A673 (cell line): ENCODE data around the gene CDK4. TPM values are rescaled to one million over a fixed set of nuclear protein-coding genes. Genes with fewer than 3 reads are reported as not detected.

Experiments used
- BruUV-seq: library from RNA; stranded (reverse); fragments of 400-500 nt; replicated peaks from 2 replicates; lab custom pipeline; 2021; lab: Mats Ljungman, UMichigan
- CTCF ChIA-PET: fragments of 300-600 bp; sonication (Branson Sonifier 250); formaldehyde crosslinking; loops from one replicate; lab custom pipeline; 2022; ENCODE audit warnings: antibody characterized with exemption; lab: Charles Lee
- POLR2A ChIA-PET: fragments of 300-600 bp; sonication (Branson Sonifier 250); formaldehyde crosslinking; loops from one replicate; lab custom pipeline; 2022; ENCODE audit warnings: antibody characterized with exemption; ENCODE audit not compliant: low non-redundant PET; lab: Charles Lee
- DNase-seq: peaks from one replicate; pipeline ENCODE4 v3.0.0-alpha.2; 2015; ENCODE audit warnings: low spot score
- H3K27ac ChIP-seq: fragments of 200-600 bp; sonication (generic); 2 replicates; pipeline ENCODE4 v1.5.1; 2016; ENCODE audit warnings: mixed run types, low read depth, mild to moderate bottlenecking, mixed read lengths, antibody characterized with exemption, low read length; ENCODE audit not compliant: poor library complexity, severe bottlenecking
- H3K27me3 ChIP-seq: fragments of 200-600 bp; sonication (generic); replicated peaks from 2 replicates; pipeline ENCODE4 v1.6.1; 2017; ENCODE audit warnings: mixed run types, low read depth, mild to moderate bottlenecking, mixed read lengths, antibody characterized with exemption, low read length; ENCODE audit not compliant: insufficient read depth, poor library complexity
- H3K36me3 ChIP-seq: fragments of 200-600 bp; sonication (generic); 2 replicates; pipeline ENCODE4 v1.6.1; 2016; ENCODE audit warnings: mixed run types, mild to moderate bottlenecking, mixed read lengths, antibody characterized with exemption, low read length; ENCODE audit not compliant: insufficient read depth, poor library complexity, severe bottlenecking
- H3K4me1 ChIP-seq: fragments of 200-600 bp; sonication (generic); 2 replicates; pipeline ENCODE4 v1.6.1; 2017; ENCODE audit warnings: mixed run types, mild to moderate bottlenecking, mixed read lengths, antibody characterized with exemption, low read length; ENCODE audit not compliant: insufficient read depth, poor library complexity, severe bottlenecking
- H3K4me3 ChIP-seq: fragments of 200-600 bp; sonication (generic); 2 replicates; pipeline ENCODE4 v1.5.1; 2016; ENCODE audit warnings: low read depth, mixed run types, mild to moderate bottlenecking, mixed read lengths, low read length; ENCODE audit not compliant: poor library complexity, severe bottlenecking
- H3K9me3 ChIP-seq: fragments of 200-600 bp; sonication (generic); 2 replicates; pipeline ENCODE4 v1.6.1; 2016; ENCODE audit warnings: mixed run types, low read depth, mild to moderate bottlenecking, mixed read lengths, antibody characterized with exemption, low read length; ENCODE audit not compliant: poor library complexity, severe bottlenecking
- EZH2 ChIP-seq: fragments of 200-600 bp; sonication (generic); IDR thresholded peaks from 2 replicates; pipeline ENCODE4 v1.6.1; 2017; ENCODE audit warnings: borderline replicate concordance, low read depth, mild to moderate bottlenecking, mixed read lengths, antibody characterized with exemption, low read length; ENCODE audit not compliant: poor library complexity, severe bottlenecking
- intact Hi-C: fragments of 100-400 bp; cut with micrococcal nuclease; formaldehyde crosslinking; loops from one replicate; pipeline ENCODE4 v1.10.0; 2022; ENCODE audit not compliant: unreplicated experiment
- microRNA-seq: library from miRNA; unstranded; fragments of <30 nt; microRNA quantifications from one replicate; pipeline ENCODE4 v1.2.0, GENCODE V29; 2021
- total RNA-seq: library from RNA; stranded (reverse); gene quantifications from 2 replicates; pipeline ENCODE4 v1.2.3, GENCODE V29; 2021
- TF ChIP-seq, protein P1 (sequence below): fragments of 300-800, 200-600 bp; sonication (generic); conservative IDR thresholded peaks from 2 replicates; pipeline ENCODE4 v1.5.1; 2017; ENCODE audit warnings: low read depth, mild to moderate bottlenecking, antibody characterized with exemption, low read length, moderate library complexity, mixed read lengths

The CDK4 gene
- total RNA-seq, 1 experiment from 2014 or later: 247 TPM

- Histone ChIP-seq H3K27me3 (no peaks in the 10 kb centered on the region), H3K36me3 (peaks cover 13% of the 10 kb centered on the region), H3K4me3 (no peak overlapping the region), H3K9me3 (no peaks in the 10 kb centered on the region), H3K4me1 (no peaks in the 10 kb centered on the region), H3K27ac (no peak overlapping the region)
- TF ChIP-seq EZH2: no peak
- TF ChIP-seq, protein P1, sequence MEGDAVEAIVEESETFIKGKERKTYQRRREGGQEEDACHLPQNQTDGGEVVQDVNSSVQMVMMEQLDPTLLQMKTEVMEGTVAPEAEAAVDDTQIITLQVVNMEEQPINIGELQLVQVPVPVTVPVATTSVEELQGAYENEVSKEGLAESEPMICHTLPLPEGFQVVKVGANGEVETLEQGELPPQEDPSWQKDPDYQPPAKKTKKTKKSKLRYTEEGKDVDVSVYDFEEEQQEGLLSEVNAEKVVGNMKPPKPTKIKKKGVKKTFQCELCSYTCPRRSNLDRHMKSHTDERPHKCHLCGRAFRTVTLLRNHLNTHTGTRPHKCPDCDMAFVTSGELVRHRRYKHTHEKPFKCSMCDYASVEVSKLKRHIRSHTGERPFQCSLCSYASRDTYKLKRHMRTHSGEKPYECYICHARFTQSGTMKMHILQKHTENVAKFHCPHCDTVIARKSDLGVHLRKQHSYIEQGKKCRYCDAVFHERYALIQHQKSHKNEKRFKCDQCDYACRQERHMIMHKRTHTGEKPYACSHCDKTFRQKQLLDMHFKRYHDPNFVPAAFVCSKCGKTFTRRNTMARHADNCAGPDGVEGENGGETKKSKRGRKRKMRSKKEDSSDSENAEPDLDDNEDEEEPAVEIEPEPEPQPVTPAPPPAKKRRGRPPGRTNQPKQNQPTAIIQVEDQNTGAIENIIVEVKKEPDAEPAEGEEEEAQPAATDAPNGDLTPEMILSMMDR: no peak
- POLR2A ChIA-PET: no interaction called here
- intact Hi-C loops: no loop called here
- no TSS peak for BruUV-seq
- no peak for DNase-seq
- CTCF ChIA-PET: no interaction called here
These were observed 53.7 kb downstream of the CDK4 start for GRCh38 chr12:57698414-57698813.

Small RNA genes within 50 kb of the gene (microRNA-seq; reads per million reads assigned to microRNA genes)
- not detected for gene MIR6759

Other genes with a start within 250 kb of the CDK4 start
- gene DDIT3, start 231.8 kb downstream of the CDK4 start, total RNA-seq: 61.9 and 65.6 TPM in 2 replicates
- gene MBD6, start 229.5 kb downstream of the CDK4 start, total RNA-seq: 140 and 150 TPM in 2 replicates
- gene DCTN2, start 205.1 kb downstream of the CDK4 start, total RNA-seq: 121 and 129 TPM in 2 replicates
- gene KIF5A, start 202.3 kb downstream of the CDK4 start, total RNA-seq: 2.1 and 3.3 TPM in 2 replicates
- gene PIP4K2C, start 161.1 kb downstream of the CDK4 start, total RNA-seq: 34.9 and 35.4 TPM in 2 replicates
- 61.7 and 65.9 TPM in 2 replicates for gene DTX3, start 147.5 kb downstream of the CDK4 start, total RNA-seq
- gene ARHGEF25, start 140.9 kb downstream of the CDK4 start, total RNA-seq: 20.9 and 32.5 TPM in 2 replicates
- gene B4GALNT1, start 119.1 kb downstream of the CDK4 start, total RNA-seq: 34.5 and 39.0 TPM in 2 replicates
- 142 and 161 TPM in 2 replicates for gene OS9, start 58.2 kb downstream of the CDK4 start, total RNA-seq
- gene AGAP2, start 13.6 kb downstream of the CDK4 start, total RNA-seq: 4.0 and 6.6 TPM in 2 replicates
- gene TSPAN31, start 7.3 kb downstream of the CDK4 start, total RNA-seq: 8.9 and 24.6 TPM in 2 replicates
- gene MARCHF9, start 2.8 kb upstream of the CDK4 start, total RNA-seq: 19.8 and 23.6 TPM in 2 replicates
- 4.5 and 4.7 TPM in 2 replicates for gene CYP27B1, start 14.8 kb upstream of the CDK4 start, total RNA-seq
- gene METTL1, start 19.8 kb upstream of the CDK4 start, total RNA-seq: 51.0 and 55.6 TPM in 2 replicates
- gene EEF1AKMT3, start 20.3 kb upstream of the CDK4 start, total RNA-seq: 5.3 and 7.4 TPM in 2 replicates
- 52.6 and 58.5 TPM in 2 replicates for gene TSFM, start 30.5 kb upstream of the CDK4 start, total RNA-seq
- 4.4 and 5.4 TPM in 2 replicates for gene AVIL, start 66.4 kb upstream of the CDK4 start, total RNA-seq
- gene CTDSP2, start 94.4 kb upstream of the CDK4 start, total RNA-seq: 115 and 132 TPM in 2 replicates
- 7.7 and 13.6 TPM in 2 replicates for gene ATP23, start 189.3 kb upstream of the CDK4 start, total RNA-seq